NCI-H82 (cell line): ENCODE measurements around the gene MEGF9.
"Not testable (repeated sequence)": the region's sequence is repeated elsewhere in the genome, so short reads cannot be mapped to it uniquely, and the experiment has no call there.

Experiments used
- DNase-seq: peaks from one replicate; lab custom pipeline; 2025; lab: John Stamatoyannopoulos, UW

The MEGF9 gene

DNA sequence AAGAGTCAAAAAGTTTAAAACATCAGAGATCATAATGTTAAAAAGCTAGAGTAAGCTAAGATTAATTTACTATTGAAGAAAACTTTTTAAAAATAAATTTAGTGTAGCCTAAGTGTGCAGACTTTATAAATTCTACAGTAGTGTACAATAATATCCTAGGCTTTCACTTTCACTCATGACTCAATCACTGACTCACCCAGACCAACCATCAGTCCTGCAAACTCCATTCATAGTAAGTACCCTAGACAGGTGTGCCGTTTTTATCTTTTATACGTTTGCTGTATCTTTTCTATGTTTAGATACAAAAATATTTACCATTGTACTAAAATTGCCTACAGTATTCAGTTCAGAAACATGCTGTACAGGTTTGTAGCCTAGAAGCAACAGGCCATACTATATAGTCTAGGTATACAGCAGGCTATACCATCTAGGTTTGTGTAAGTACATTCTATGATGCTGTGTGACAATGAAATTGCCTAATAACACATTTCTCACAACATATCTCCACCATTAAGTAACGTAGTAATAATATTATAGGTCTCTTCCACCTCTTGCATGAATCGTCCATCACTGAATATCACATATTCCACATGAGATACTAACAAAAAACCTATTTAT is 59.2 kb downstream of the MEGF9 start:
- DNase-seq, result no peak

DNA sequence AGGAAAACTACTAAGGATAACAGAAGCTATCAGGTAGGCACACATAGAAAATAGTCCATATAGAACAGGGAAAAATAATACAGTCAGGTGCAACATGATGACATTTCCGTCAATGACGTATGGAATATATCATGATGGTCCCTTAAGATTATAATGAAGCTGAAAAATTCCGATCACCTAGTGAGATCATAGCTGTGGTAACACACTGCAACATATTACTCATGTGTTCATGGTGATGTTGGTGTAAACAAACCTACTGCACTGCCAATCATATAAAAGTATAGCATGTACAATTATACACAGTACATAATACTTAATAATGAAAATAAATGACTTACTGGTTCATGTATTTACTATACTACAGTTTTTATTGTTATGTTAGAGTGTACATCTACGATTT is 60.0 kb downstream of the MEGF9 start:
- no peak for DNase-seq

DNA sequence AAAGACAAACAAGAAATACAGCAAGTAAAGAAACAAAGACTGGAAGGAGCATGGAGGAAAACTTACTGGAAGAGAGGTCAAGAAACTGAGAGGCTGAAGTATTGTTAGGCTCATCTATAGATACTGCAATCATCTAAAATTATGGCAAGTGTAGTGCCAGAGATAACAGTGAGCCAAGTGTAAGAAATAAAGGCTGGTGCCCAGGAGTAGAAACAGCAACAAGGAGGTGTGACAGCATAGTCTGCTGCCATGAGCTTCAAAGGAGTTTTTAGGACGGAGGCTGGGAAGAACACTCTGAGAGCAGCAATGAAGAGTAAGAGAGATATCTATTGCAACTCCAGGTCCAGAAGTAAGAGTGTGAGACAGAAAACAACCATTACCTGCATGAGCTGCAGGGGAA is 60.5 kb downstream of the MEGF9 start:
- no peak for DNase-seq

DNA sequence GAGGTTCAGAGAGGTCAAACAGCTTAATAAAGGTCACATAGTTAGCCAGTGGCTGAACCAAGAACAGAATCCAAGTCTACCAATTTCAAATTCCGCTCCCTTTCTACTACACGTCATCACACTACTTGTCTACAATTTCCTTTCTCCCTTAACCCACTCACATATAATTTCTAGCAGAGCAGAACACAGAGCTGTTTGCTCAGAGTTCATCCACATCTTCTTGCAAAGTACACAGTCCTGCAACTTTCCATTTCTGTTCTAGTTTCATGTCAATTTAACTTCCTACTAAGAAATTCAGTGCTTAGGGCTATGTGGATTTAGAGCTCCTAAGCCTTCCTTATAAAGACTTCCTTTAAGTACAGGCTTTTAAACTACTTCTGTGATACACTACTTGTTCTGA is 61.3 kb downstream of the MEGF9 start:
- DNase-seq, result no peak

DNA sequence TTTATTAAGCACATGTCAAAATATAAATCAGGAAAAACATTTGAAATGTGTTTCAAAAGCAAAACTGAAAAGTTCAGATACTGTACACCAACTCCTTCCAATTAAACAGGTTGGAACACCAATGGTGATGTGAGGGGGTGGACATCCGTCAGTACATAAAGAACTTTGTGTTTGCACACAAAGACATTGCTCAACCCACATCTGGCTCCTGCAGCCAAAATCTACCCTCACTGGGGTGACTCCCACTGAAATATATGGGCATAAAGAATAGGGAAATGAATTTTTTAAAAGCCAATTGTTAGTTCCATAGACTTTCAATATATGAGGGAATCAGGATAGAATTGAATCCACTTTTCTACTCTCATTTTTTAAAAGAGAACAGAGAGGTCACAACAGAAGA is 63.9 kb downstream of the MEGF9 start:
- no peak for DNase-seq

DNA sequence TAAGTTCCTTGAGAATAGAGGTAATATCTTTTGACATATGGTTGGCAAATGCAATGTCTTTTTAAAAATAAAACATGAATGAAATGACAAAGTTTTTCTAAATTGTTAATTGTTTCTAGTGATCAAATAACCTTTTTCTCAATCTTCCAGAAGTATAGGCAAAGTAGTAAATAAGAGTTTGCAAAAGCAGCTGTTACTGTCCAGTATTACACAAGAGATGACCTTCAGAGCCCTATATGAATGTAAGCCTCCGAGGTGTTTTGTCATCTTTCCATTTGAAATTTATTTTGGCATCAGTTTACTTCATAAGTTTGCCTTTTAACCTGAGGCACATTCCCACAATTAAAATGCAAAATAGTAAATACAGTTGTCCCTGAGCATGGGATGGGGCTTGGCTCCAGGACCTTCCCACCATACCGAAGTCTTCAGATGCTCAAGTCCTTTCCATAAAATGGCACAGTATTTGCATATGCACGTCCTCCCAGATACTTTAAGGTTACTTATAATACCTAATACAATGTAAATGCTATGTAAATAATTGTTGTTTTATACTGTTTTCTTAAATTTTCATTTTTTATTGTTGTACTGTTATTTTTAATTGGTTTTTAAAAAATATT is 65.6 kb downstream of the MEGF9 start:
- DNase-seq, result no peak

DNA sequence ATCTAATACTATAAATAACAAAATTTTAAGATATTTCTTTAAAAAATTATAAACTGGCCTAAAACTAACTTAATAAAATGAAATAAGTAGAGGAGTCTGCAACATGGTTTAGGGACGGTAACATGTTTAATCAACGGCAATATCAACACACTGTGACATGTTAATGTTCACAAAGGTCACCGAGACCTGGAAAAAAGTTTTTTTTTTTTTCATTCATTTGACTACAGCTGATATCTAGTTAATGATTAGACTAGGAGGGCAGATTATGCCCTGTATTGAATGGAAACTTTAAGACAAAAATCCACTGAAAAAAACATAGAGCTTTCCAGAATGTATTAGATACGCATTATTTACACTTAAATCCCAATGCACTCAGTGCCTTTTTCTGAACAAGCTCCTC is 67.3 kb downstream of the MEGF9 start:
- DNase-seq, result no peak

DNA sequence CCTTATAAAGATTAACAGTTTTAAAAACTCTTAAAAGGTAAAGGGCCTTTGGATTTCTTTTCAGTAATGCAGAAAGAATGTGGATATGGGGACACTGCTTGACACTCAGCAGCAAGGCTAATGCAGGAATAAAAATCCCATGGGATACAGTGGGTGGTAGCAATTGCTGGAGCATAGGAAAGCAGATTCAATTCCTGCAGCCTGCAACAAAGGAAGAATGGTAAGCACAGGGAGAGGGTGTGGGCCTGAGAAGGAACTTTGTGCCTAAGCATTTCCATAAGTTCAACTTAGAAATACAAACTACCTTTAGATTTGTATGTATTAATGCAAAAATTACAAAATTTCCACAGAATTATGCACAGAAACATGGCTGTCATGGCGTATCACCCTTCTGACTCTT is 68.5 kb downstream of the MEGF9 start:
- no peak for DNase-seq

DNA sequence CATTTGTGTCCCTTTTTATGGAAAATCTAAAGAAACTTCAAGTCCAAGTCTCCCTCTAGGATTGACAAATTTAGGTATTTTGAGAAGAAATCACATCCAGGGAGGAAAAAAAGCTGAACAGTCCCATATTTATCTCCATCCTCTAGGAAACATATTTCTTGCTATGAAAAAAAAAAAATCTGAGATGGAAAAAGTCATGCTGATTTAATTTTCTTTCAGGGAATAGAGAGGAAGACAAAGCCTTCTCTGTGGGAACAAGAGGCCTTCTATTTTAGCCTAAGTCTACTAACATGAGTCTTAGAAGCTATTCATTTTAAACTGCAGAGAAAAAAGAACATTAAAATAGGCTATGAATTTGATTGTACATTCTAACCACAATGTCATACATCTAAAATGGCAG is 71.2 kb downstream of the MEGF9 start:
- no peak for DNase-seq

DNA sequence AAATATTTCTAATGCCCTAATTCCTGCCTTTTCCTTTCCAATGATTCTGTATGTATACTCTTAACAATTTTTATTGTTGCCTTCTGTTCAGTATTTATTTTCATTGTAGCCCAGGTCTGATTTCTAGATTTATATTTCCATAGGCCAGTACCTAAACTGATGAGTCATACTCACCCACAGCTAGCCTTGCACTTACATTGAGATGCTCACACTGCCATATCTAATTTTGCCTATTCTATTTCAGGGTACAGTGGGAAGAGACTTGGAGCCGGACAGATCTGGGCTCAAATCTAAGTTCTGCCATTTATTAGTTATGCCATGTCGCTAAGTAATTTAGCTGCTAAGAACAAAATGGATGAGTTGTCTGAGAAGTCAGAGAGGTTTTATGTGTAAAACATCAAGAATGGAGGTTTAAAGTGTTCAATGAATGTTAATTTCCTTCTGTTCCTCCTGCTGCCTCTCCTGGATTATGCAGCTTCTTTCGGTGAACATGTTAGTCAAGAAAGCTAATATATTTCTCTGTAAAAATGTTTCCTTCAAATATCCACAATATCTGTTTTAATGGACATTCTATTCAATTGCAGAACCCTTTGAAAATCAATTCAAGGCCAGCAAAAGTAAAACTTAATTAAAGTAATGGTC is 72.0 kb downstream of the MEGF9 start:
- no peak for DNase-seq

DNA sequence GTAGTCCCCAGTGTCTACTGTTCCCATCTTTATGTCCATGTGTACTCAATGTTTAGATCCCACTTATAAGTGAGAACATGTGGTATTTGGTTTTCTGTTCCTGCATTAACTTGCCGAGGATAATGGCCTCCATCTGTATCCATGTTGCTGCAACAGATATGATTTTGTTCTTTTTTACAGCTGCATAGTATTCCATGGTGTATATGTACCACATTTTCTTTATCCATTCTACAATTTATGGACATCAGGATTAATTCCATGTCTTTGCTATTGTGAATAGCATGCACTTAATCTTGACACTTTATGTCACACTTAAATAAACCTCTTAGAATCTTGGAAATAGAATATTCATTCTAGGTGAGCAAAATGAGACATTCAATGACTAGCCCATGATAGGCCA is 73.4 kb downstream of the MEGF9 start:
- not testable (repeated sequence) for DNase-seq

DNA sequence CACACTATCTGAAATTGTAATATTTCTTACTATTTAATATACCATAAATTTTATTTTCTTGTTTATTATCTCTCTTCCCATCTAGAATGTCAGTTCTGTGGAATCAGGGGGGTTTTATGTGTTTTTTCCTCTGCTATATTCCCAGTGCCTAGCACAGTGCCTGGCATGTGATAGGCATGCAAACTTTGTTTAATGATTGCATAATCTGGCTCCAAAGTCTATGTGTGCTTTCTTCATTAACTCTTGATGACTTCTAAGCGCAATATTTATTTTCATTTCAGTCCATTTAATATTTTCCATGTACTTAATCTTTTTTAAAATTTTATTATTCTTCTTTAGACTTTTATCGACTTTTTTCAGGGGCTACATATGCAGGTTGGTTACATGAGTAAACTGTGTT is 73.9 kb downstream of the MEGF9 start:
- no peak for DNase-seq

DNA sequence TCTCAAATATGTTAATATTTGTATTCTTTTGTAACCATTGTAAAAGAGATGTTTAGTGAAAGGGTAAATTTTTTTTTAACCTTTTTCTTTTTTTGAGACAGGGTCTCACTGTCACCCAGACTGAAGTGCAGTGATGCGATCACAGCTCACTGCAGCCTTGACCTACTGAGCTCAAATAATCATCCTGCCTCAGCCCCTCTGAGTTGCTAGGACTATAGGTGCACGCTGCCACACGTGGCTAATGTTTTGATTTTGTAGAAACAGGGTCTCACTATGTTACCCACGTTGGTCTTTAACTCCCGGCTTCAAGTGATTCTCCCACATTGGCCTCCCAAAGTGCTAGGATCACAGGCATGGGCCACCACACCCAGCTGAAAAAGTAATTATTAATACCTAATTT is 76.4 kb downstream of the MEGF9 start:
- no peak for DNase-seq

DNA sequence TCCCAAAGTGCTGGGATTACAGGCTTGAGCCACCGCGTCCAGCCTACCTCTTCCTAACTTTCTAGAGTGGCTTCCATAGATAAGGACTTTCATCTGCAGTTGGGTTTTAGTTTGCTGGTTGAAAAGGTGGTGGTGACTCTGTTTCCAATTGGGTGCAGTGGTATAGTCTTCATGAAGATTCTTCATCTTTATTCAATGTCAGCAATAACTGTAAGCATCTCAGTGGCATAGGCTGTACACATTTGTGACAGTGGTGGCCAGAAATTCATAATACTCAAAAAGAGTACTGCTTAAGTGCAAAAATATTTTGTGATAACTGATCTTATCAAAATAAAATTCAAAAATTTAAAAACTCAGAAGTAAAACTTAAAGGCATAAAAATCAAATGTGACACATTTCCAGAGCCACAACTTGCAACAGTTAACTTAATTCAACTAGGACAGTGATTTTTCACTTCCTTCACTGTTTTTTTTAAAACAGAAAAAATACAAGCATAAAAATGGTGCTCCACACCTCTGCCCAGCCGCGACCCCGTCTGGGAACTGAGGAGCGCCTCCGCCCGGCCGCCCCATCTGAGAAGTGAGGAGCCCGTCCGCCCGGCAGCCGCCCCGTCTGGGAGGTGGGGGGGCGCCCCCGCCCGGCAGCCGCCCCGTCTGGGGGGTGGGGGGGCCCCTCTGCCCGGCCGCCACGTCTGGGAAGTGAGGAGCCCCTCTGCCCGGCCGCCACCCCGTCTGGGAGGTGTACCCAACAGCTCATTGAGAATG is 77.9 kb downstream of the MEGF9 start:
- no peak for DNase-seq

DNA sequence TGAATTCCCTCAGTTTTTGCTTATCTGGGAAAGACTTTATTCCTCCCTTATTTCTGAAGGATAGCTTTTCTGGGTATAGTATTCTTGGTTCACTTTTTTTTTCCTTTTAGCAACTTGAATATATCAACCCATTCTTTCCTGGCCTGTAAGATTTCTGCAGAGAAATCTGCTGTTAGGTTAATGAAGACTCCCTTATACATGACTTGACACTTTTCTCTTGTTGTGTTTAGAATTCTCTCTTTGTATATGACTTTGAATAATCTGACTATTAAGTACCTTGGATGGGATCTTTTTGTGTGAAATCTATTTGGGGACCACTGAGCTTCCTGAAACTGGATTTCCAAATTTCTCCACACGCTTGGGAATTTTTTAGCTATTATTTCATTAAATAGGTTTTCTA is 79.3 kb downstream of the MEGF9 start:
- no peak for DNase-seq

DNA sequence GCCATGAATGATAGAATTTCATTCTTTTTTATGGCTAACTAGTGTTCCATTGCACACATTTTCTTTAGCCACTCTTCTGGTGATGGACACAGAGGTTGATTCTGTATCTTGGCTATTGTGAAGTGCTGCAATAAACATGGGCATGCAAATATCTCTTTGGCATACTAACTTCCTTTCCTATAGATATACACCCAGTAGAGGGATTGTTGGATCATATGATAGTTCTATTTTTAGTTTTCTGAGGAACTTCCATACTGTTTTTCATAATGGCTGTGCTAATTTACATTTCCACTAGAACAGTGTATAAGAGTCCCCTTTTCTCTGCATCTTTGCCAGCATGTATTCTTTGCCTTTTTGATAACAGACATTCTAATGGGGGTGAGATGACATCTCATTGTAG is 83.9 kb downstream of the MEGF9 start:
- no peak for DNase-seq

DNA sequence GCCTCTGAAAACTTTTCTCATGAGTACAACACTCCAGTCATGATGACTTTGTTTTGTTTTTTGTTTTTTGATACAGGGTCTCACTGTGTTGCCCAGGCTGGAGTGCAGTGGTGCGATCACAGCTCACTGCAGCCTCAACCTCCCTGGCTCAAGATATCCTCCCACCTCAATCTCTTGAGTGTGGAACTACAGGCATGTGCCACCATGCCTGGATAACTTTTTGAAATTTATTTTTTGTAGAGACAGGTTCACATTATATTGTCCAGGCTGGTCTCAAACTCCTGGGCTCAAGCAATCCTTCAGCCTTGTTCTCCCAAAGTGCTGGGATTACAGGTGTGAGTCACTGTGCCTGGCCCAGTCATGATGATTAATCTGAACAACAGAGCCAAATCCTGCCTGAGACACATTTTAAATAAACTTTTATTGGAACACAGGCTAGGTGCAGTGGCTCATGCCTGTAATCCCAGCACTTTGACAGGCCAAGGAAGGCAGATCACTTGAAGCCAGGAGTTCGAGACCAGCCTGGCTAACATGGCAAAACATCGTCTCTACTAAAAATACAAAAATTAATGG is 85.3 kb downstream of the MEGF9 start:
- not testable (repeated sequence) for DNase-seq

DNA sequence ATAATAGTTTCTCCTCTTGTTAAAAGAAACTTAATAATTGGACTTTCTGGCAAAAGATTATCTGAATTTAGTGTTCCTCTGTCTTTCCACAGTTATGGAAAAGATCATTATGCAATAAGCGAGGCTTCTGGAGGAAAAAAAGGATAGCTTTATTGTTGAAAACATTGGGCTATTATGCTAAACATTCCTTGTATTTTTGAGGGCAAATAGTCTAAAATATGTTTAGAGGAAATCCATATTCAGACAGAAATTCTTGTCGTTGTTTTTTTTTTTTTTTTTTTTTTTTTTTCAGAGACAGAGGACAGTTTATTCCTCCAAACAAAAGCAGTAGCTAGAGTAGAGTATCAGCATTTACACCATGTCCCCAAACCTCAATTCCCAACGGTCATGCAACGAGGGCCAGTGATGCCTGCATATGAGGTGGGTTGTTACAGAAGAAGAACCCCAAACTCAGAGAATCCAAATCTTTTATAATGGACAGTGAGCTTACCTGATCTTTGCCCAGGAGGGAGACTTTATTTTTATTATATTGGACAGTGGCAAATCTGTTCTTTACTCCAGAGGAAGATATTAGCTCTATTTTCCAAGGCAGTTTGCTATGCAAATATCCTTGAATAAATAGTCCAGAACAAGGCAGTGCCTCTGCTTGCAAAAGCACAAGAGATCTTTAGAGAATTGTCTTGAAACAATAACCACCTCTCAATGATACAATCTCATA is 85.9 kb downstream of the MEGF9 start:
- DNase-seq, result no peak

DNA sequence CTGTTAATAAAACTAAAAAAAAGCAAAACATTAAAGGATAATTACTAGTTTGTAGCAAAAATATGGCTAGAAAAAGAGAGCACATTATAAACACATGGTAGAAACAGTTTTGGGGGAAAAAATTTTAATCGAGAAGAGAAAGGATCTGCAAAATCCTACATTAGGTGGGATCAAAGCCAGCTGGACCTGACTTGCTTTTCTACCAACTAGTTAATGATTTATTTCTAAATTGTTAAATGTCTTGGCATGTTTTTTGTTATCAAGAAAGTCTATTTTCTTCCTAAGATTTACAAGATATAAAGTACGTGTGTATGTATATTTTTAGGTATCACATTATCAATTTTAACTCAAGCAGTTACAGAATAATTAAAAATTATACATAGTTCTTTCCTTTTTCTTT is 87.2 kb downstream of the MEGF9 start:
- DNase-seq, result no peak

DNA sequence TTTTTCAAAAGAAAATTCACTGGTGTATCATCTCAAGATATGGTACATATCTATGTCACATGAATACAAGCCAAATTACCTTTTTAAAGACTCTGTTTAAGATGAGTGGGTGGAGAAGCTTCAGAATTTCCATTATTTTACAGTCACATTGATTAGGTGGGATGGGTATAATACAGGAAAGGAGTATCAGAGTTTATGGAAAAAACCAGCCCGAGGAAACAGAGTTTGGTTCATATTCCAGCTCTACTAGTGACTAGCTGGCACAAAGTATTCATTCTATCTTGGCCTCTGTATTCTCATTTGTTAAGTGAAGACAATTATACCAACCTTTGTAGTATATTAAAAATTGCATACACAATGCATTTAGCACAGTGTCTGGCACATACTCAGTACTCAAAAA is 87.8 kb downstream of the MEGF9 start:
- DNase-seq, result no peak

DNA sequence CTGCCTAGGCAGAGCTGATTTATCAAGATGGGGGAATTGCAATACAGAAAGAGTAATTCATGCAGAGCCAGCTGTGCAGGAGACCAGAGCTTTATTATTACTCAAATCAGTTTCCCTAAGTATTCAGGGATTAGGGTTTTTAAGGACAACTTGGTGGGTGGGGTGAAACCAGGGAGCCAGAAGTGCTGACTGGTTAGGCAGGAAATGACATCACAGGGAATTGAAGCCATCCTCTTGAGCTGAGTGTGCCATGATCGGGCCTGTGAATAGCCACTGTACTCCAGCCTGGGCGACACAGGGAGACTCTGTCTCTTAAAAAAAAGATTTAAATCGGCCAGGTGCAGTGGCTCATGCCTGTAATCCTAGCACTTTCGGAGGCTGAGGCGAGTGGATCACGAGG is 89.0 kb downstream of the MEGF9 start:
- peak; percentile 54 for DNase-seq

DNA sequence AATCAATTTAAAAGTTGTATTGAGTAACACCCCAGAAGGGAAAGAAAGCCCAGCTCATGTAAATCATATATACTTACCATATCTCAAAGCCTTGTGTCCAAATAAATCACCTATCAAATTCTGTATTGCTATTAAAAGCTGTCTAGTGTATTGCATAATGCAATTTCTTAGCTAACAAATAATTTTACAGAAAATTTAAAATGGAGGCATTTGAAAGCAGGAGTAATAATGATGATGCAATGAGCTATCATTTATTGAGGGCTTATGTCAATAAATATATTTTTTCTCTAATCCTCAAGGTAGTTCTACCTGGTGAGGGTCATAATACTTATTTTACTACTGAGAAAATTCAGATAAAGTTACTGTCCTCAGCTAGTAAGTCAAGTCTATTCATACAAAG is 91.5 kb downstream of the MEGF9 start:
- no peak for DNase-seq
